OCI-LY7 (cell line): ENCODE measurements around the gene KLF2. TPM values are rescaled to one million over a fixed set of nuclear protein-coding genes. Genes with fewer than 3 reads are reported as not detected.

Experiments used
- BruUV-seq: library from RNA; stranded (reverse); fragments of 400-500 nt; replicated peaks from 2 replicates; lab custom pipeline; 2021; lab: Mats Ljungman, UMichigan
- CTCF ChIA-PET: fragments of 300-600 bp; sonication (Branson Sonifier 250); formaldehyde crosslinking; loops from one replicate; lab custom pipeline; 2022; ENCODE audit warnings: antibody characterized with exemption; ENCODE audit not compliant: unreplicated experiment; lab: Charles Lee
- POLR2A ChIA-PET: fragments of 300-600 bp; sonication (Branson Sonifier 250); formaldehyde crosslinking; loops from one replicate; lab custom pipeline; 2022; ENCODE audit warnings: antibody characterized with exemption; lab: Charles Lee
- DNase-seq: peaks from one replicate; pipeline ENCODE4 v3.0.0-alpha.2; 2015; ENCODE audit warnings: low spot score
- H2AFZ ChIP-seq: fragments of 200-600 bp; sonication (generic), shearing (Covaris generic); 2 replicates; pipeline ENCODE4 v1.6.1; 2014; ENCODE audit warnings: mild to moderate bottlenecking, antibody characterized with exemption, low read length, moderate library complexity
- H3K27ac ChIP-seq: fragments of 200-600 bp; sonication (generic); 2 replicates; pipeline ENCODE4 v1.5.1; 2014; ENCODE audit warnings: mixed run types, low read depth, mild to moderate bottlenecking, moderate library complexity, low read length, inconsistent platforms; ENCODE audit not compliant: poor library complexity, severe bottlenecking
- H3K36me3 ChIP-seq: fragments of 200-600 bp; sonication (generic); 2 replicates; pipeline ENCODE4 v1.6.1; 2014; ENCODE audit warnings: mild to moderate bottlenecking, antibody characterized with exemption, low read length, moderate library complexity, mixed read lengths; ENCODE audit not compliant: insufficient read depth
- H3K4me1 ChIP-seq: fragments of 200-600 bp; sonication (generic); 2 replicates; pipeline ENCODE4 v1.5.1; 2014; ENCODE audit warnings: mild to moderate bottlenecking, low read length; ENCODE audit not compliant: insufficient read depth, poor library complexity, severe bottlenecking
- H3K4me2 ChIP-seq: fragments of 200-600 bp; sonication (generic); 2 replicates; pipeline ENCODE4 v1.6.1; 2014; ENCODE audit warnings: mild to moderate bottlenecking, low read length
- H3K4me3 ChIP-seq: fragments of 200-600 bp; sonication (generic); 2 replicates; pipeline ENCODE4 v1.5.1; 2014; ENCODE audit warnings: mild to moderate bottlenecking, low read depth, low read length; ENCODE audit not compliant: poor library complexity, severe bottlenecking
- H3K79me2 ChIP-seq: fragments of 200-600 bp; sonication (generic); 2 replicates; pipeline ENCODE4 v1.6.1; 2016; ENCODE audit warnings: low read depth, mild to moderate bottlenecking, low read length, moderate library complexity, mixed read lengths; ENCODE audit not compliant: insufficient read depth
- H3K9me2 ChIP-seq: fragments of 200-600 bp; sonication (generic); 2 replicates; pipeline ENCODE4 v1.6.1; 2016; ENCODE audit warnings: mild to moderate bottlenecking, low read length, mixed read lengths; ENCODE audit not compliant: insufficient read depth
- H3K9me3 ChIP-seq: fragments of 200-600 bp; sonication (generic); 2 replicates; pipeline ENCODE4 v1.6.1; 2014; ENCODE audit warnings: mild to moderate bottlenecking, mixed run types, low read length, mixed read lengths
- H4K20me1 ChIP-seq: fragments of 200-600 bp; sonication (generic); 2 replicates; pipeline ENCODE4 v1.6.1; 2014; ENCODE audit warnings: mild to moderate bottlenecking, antibody characterized with exemption, low read length, moderate library complexity, mixed read lengths; ENCODE audit not compliant: insufficient read depth
- CTCF ChIP-seq: fragments of 200-600 bp; sonication (generic); conservative IDR thresholded peaks from 2 replicates; pipeline ENCODE4 v1.5.1; 2014; ENCODE audit warnings: mild to moderate bottlenecking, antibody characterized with exemption, low read length, moderate library complexity, mixed read lengths
- EZH2phosphoT487 ChIP-seq: fragments of 200-600 bp; sonication (generic); IDR thresholded peaks from 2 replicates; pipeline ENCODE4 v1.6.1; 2018; ENCODE audit warnings: low read depth, borderline replicate concordance, mild to moderate bottlenecking, mixed run types, antibody characterized with exemption, low read length, moderate library complexity, mixed read lengths
- intact Hi-C: fragments of 100-400 bp; cut with micrococcal nuclease; formaldehyde crosslinking; loops from one replicate; pipeline ENCODE4 v1.10.0; 2022; ENCODE audit not compliant: unreplicated experiment
- total RNA-seq, 2 experiments: library from RNA; depleted of rRNA in 1 of 2; stranded (reverse); fragments of >200 nt in 1 of 2; shearing (Covaris generic) in 1 of 2; gene quantifications; 2 replicates each; pipeline ENCODE4 v1.2.3, GENCODE V29; 2014 to 2022

KLF2 gene
- total RNA-seq, 2 experiments from 2014 or later = 6.2 to 8.6 TPM

DNA sequence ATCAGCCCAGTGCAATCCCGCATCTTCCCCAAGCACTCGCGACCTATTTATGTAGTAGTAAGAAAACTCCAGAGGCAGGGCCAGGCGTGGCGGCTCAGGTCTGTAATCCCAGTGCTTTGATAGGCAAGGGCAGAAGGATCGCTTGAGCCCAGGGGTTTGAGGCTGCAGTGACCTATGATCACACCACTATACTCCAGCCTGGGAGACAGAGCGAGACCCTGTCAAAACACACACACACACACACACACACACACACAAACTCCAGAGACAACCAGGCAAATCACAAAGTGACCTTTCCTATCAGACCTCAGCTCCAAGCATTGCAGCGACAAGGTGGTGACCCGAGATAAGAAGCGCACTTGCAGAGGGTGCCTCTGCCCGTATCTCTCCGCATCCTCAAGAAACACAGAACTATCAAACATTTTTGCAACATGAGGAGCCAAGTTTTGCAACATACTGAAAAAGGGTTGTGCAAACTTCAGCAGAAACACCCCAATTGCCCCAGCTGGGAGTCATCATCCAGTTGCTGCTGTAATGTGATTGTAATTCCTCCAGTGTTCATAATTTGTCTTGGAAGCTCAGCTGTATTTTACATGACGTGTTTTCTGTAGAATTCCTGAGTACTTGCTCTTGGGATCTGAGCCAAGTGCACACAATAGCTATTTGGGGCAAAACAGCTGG is 8.7 kb upstream of the KLF2 start:
- DNase-seq = no peak
- ChIA-PET POLR2A (interaction anchor here (1.1 kb wide), 1 partner anchor 13 kb away, joined by 5 read pairs; no protein-coding TSS in a partner anchor), CTCF (no interaction called here)
- no peak for TF ChIP-seq EZH2phosphoT487
- TF ChIP-seq CTCF = no peak
- intact Hi-C loops = no loop called here
- no peaks in the 10 kb centered on the region for H4K20me1 ChIP-seq
- peaks cover 19% of the 10 kb centered on the region for H3K4me1 ChIP-seq
- no peak overlapping the region for H3K4me2 ChIP-seq
- no peak overlapping the region for H3K4me3 ChIP-seq
- no peaks in the 10 kb centered on the region for H3K79me2 ChIP-seq
- no peaks in the 10 kb centered on the region; the same call in 1 of the 2 replicates for H3K36me3 ChIP-seq
- H2AFZ ChIP-seq = peak overlapping the region; percentile 4; the same call in 1 of the 2 replicates
- H3K9me2 ChIP-seq = no peaks in the 10 kb centered on the region
- no peaks in the 10 kb centered on the region for H3K9me3 ChIP-seq
- BruUV-seq = no TSS peak
- no peak overlapping the region for H3K27ac ChIP-seq

GRCh38 chr19:16316506-16316882 is 8.1 kb upstream of the KLF2 start:
- Histone ChIP-seq H3K9me2 (no peaks in the 10 kb centered on the region), H3K27ac (no peak overlapping the region), H3K4me2 (no peak overlapping the region), H2AFZ (peak overlapping the region; percentile 4; the same call in 1 of the 2 replicates), H3K9me3 (no peaks in the 10 kb centered on the region), H3K36me3 (no peaks in the 10 kb centered on the region; the same call in 1 of the 2 replicates), H3K4me1 (peaks cover 24% of the 10 kb centered on the region), H3K79me2 (no peaks in the 10 kb centered on the region), H4K20me1 (no peaks in the 10 kb centered on the region), H3K4me3 (no peak overlapping the region)
- peak; percentile 39 for DNase-seq
- no TSS peak for BruUV-seq
- TF ChIP-seq CTCF (no peak), EZH2phosphoT487 (no peak)
- ChIA-PET CTCF (no interaction called here), POLR2A (interaction anchor here (1.1 kb wide), 1 partner anchor 12 kb away, joined by 5 read pairs; no protein-coding TSS in a partner anchor)
- intact Hi-C loops = no loop called here

DNA sequence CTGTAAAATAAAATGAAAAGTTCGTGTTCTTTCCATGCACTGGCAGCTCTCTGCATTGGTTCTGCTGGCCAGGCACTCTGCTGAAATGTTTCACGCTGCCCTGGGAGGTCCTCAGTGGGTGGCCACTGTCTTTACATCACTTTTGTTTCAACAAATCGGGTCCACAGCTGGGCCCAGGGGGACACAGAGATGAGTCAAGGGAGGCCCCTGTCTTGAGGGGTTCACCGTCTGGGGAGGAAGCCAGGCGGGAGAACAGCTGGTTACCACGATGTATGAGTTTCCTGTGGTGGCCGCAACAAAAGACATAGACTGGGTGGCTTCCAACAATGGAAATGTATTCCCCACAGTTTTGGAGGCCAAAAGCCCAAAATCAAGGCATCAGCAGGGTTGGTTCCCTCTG is 5.1 kb upstream of the KLF2 start:
- CTCF ChIA-PET = no interaction called here
- Histone ChIP-seq H3K4me3 (no peak overlapping the region), H3K4me1 (peaks cover 53% of the 10 kb centered on the region), H3K4me2 (peak overlapping the region; percentile 49), H3K9me2 (no peaks in the 10 kb centered on the region), H3K79me2 (no peaks in the 10 kb centered on the region), H2AFZ (no peak overlapping the region), H4K20me1 (no peaks in the 10 kb centered on the region), H3K27ac (no peak overlapping the region), H3K36me3 (no peaks in the 10 kb centered on the region; the same call in 1 of the 2 replicates), H3K9me3 (no peaks in the 10 kb centered on the region)
- peak; percentile 30 for DNase-seq
- no peak for TF ChIP-seq CTCF
- no peak for TF ChIP-seq EZH2phosphoT487
- BruUV-seq = no TSS peak
- POLR2A ChIA-PET = no interaction called here
- intact Hi-C loops = no loop called here
